Neural cell (in vitro differentiated cells): ENCODE measurements around the gene ZNF331.

ENCODE experiments used
- CTCF ChIP-seq: fragments of 450-650 bp; IDR thresholded peaks from 2 replicates; pipeline ENCODE4 v1.5.1; 2014; ENCODE audit warnings: antibody characterized with exemption, mild to moderate bottlenecking, moderate library complexity; ENCODE audit not compliant: poor library complexity, severe bottlenecking
- EP300 ChIP-seq: fragments of 450-650 bp; conservative IDR thresholded peaks from 2 replicates; pipeline ENCODE4 v1.6.1; 2014; ENCODE audit warnings: antibody characterized with exemption, mild to moderate bottlenecking, moderate library complexity; ENCODE audit not compliant: poor library complexity, severe bottlenecking
- EZH2 ChIP-seq: fragments of 200-600, 300-800 bp; shearing (Covaris generic), sonication (generic); IDR thresholded peaks from 2 replicates; pipeline ENCODE4 v1.6.1; 2014; ENCODE audit warnings: antibody characterized with exemption, low read length, borderline replicate concordance, mild to moderate bottlenecking; ENCODE audit not compliant: insufficient read depth, poor library complexity, severe bottlenecking
- MXI1 ChIP-seq: fragments of 450-650 bp; conservative IDR thresholded peaks from 2 replicates; pipeline ENCODE4 v1.6.1; 2014; ENCODE audit warnings: antibody characterized with exemption, mild to moderate bottlenecking; ENCODE audit not compliant: poor library complexity, severe bottlenecking
- POLR2AphosphoS5 ChIP-seq: IDR thresholded peaks from 2 replicates; pipeline ENCODE4 v1.6.1; 2012
- RAD21 ChIP-seq: fragments of 450-650 bp; conservative IDR thresholded peaks from 2 replicates; pipeline ENCODE4 v1.6.1; 2014; ENCODE audit warnings: antibody characterized with exemption, mild to moderate bottlenecking, moderate library complexity
- SMC3 ChIP-seq: fragments of 450-650 bp; conservative IDR thresholded peaks from 2 replicates; pipeline ENCODE4 v1.6.1; 2014; ENCODE audit warnings: antibody characterized with exemption, mild to moderate bottlenecking, moderate library complexity; ENCODE audit not compliant: poor library complexity
- TAF1 ChIP-seq: IDR thresholded peaks from 2 replicates; pipeline ENCODE4 v1.6.1; 2012; ENCODE audit warnings: low read depth
- TF ChIP-seq, protein P1 (sequence below): IDR thresholded peaks from 2 replicates; pipeline ENCODE4 v1.6.1; 2012; ENCODE audit warnings: borderline replicate concordance

DNA sequence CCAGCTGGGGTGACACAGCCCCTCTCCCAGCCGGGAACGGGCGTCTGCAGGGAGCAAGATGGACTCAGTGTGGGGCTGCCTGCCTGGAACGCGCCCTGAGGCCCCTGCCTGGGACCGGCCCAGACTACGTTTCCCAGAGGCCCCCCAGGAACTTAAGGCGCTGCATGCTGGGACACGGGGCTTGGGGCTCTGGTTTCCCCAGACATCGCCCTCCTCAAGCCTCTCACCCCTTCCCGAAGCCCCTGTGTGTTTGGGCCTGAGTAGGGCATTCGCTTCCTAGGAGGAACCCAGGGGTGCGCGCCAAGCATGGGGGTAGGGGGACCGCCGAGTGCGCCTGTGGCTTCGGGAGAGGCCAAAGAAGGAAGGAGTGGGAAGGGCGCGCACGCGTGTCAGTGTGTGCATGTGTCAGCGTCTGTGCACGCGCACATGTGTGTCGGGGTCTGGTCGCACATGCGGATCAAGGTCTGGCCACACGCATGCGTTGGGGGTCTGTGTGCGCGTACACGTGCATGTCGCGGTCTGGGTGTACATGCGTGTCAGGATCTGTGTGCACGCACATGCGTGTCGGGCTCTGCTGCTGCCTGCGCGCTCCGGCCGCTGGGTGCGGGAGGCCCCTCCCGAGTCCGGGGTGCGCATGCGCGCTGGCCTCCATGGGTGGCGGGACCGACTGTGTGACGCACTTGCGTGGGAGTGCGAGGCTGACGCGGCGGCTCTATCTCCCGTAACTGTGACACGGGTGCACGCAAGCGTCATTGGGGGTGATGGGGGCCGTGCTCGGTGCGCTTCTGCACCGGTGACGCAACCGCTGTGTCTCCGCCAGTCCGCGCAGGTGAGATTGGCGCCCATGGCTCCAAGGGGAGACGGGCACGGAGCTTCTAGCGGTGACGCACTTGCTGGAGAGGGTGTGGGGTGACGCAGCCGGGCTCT, 16.2 kb downstream of the ZNF331 start:
- no peak for TF ChIP-seq POLR2AphosphoS5
- TF ChIP-seq, protein P1, sequence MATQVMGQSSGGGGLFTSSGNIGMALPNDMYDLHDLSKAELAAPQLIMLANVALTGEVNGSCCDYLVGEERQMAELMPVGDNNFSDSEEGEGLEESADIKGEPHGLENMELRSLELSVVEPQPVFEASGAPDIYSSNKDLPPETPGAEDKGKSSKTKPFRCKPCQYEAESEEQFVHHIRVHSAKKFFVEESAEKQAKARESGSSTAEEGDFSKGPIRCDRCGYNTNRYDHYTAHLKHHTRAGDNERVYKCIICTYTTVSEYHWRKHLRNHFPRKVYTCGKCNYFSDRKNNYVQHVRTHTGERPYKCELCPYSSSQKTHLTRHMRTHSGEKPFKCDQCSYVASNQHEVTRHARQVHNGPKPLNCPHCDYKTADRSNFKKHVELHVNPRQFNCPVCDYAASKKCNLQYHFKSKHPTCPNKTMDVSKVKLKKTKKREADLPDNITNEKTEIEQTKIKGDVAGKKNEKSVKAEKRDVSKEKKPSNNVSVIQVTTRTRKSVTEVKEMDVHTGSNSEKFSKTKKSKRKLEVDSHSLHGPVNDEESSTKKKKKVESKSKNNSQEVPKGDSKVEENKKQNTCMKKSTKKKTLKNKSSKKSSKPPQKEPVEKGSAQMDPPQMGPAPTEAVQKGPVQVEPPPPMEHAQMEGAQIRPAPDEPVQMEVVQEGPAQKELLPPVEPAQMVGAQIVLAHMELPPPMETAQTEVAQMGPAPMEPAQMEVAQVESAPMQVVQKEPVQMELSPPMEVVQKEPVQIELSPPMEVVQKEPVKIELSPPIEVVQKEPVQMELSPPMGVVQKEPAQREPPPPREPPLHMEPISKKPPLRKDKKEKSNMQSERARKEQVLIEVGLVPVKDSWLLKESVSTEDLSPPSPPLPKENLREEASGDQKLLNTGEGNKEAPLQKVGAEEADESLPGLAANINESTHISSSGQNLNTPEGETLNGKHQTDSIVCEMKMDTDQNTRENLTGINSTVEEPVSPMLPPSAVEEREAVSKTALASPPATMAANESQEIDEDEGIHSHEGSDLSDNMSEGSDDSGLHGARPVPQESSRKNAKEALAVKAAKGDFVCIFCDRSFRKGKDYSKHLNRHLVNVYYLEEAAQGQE = no peak
- TF ChIP-seq EP300 = no peak
- TF ChIP-seq CTCF = no peak
- TF ChIP-seq TAF1 = no peak
- TF ChIP-seq RAD21 = no peak
- no peak for TF ChIP-seq EZH2
- no peak for TF ChIP-seq SMC3
- no peak for TF ChIP-seq MXI1
